Nephron (organoid): ENCODE measurements around the gene HNRNPL.

Source experiments
- H3K27ac Mint-ChIP-seq, 3 experiments: 2 replicates each; pipeline ENCODE4 v1.8.0; 2020; ENCODE audit warnings: mixed read lengths in 3 of 3, mild to moderate bottlenecking in 2 of 3, moderate library complexity in 1 of 3
- H3K27me3 Mint-ChIP-seq: 2 replicates; pipeline ENCODE4 v1.8.0; 2021; ENCODE audit warnings: low read depth, mild to moderate bottlenecking, moderate library complexity, mixed read lengths
- H3K36me3 Mint-ChIP-seq: 2 replicates; pipeline ENCODE4 v1.8.0; 2020; ENCODE audit warnings: low read depth, mixed read lengths
- H3K4me1 Mint-ChIP-seq: 2 replicates; pipeline ENCODE4 v1.8.0; 2020; ENCODE audit warnings: mixed read lengths
- H3K4me3 Mint-ChIP-seq, 3 experiments: 2 replicates each; pipeline ENCODE4 v1.8.0; 2020; ENCODE audit warnings: mild to moderate bottlenecking in 3 of 3, mixed read lengths in 3 of 3, moderate library complexity in 2 of 3
- H3K9me3 Mint-ChIP-seq: 2 replicates; pipeline ENCODE4 v1.8.0; 2020; ENCODE audit warnings: mixed read lengths
- CTCF ChIP-seq, 3 experiments: fragments of 200-600 bp; sonication (generic); IDR thresholded peaks; one replicate each; pipeline ENCODE4 v1.5.0; 2021; ENCODE audit warnings: antibody characterized with exemption in 3 of 3; ENCODE audit not compliant: unreplicated experiment in 3 of 3

HNRNPL gene

GRCh38 chr19:38849147-38849859 lies 483 bp downstream of the HNRNPL start:
- Mint-ChIP-seq H3K9me3 (no peaks in the 10 kb centered on the region), H3K27me3 (peaks cover 9% of the 10 kb centered on the region), H3K36me3 (peaks cover 43% of the 10 kb centered on the region), H3K4me3 (peak overlapping the region; percentile 91 to 99 (median 92)), H3K4me1 (peaks cover 48% of the 10 kb centered on the region), H3K27ac (peak overlapping the region; percentile 90 to 99 (median 97))
- TF ChIP-seq CTCF (IDR thresholded peaks at IDR 0.05; ENCODE audit: unreplicated experiment in 3 of 3) = no peak

GRCh38 chr19:38848299-38849146 lies 1.3 kb downstream of the HNRNPL start:
- peaks cover 51% of the 10 kb centered on the region for H3K36me3 Mint-ChIP-seq
- peak overlapping the region; percentile 90 to 99 (median 97) for H3K27ac Mint-ChIP-seq
- no peaks in the 10 kb centered on the region for H3K9me3 Mint-ChIP-seq
- H3K4me1 Mint-ChIP-seq = peaks cover 54% of the 10 kb centered on the region
- H3K4me3 Mint-ChIP-seq = peak overlapping the region; percentile 91 to 99 (median 92)
- H3K27me3 Mint-ChIP-seq = peaks cover 9% of the 10 kb centered on the region
- TF ChIP-seq CTCF (IDR thresholded peaks at IDR 0.05; ENCODE audit: unreplicated experiment in 3 of 3) = no peak

- TF ChIP-seq CTCF (IDR thresholded peaks at IDR 0.05; ENCODE audit: unreplicated experiment in 3 of 3) = no peak
- Mint-ChIP-seq H3K27ac (peak overlapping the region in 1 of 3 experiments; percentile 62), H3K4me1 (peaks cover 57% of the 10 kb centered on the region), H3K36me3 (peaks cover 73% of the 10 kb centered on the region), H3K9me3 (no peaks in the 10 kb centered on the region), H3K4me3 (peak overlapping the region; percentile 25 to 70 (median 42)), H3K27me3 (peaks cover 4% of the 10 kb centered on the region)
Observed at GRCh38 chr19:38846097-38846496, 3.7 kb downstream of the HNRNPL start.

GRCh38 chr19:38845374-38846024 lies 4.3 kb downstream of the HNRNPL start:
- Mint-ChIP-seq H3K9me3 (no peaks in the 10 kb centered on the region), H3K36me3 (peaks cover 79% of the 10 kb centered on the region), H3K4me1 (peaks cover 63% of the 10 kb centered on the region), H3K27ac (peak overlapping the region; percentile 2 to 62 (median 49)), H3K4me3 (peak overlapping the region; percentile 2 to 70 (median 31)), H3K27me3 (peaks cover 4% of the 10 kb centered on the region)
- TF ChIP-seq CTCF (IDR thresholded peaks at IDR 0.05; ENCODE audit: unreplicated experiment in 3 of 3) = no peak

GRCh38 chr19:38844093-38844686 lies 5.6 kb downstream of the HNRNPL start:
- Mint-ChIP-seq H3K4me1 (peaks cover 64% of the 10 kb centered on the region), H3K9me3 (no peaks in the 10 kb centered on the region), H3K27me3 (peaks cover 3% of the 10 kb centered on the region), H3K36me3 (peaks cover 88% of the 10 kb centered on the region), H3K4me3 (peak overlapping the region in 1 of 3 experiments; percentile 34), H3K27ac (peak overlapping the region in 1 of 3 experiments; percentile 27)
- TF ChIP-seq CTCF (IDR thresholded peaks at IDR 0.05; ENCODE audit: unreplicated experiment in 3 of 3) = no peak
